Measurements from ENCODE around the gene FGFBP2.
"Not testable (repeated sequence)": the region's sequence is repeated elsewhere in the genome, so short reads cannot be mapped to it uniquely, and the experiment has no call there.

The FGFBP2 gene

GRCh38 chr4:15926486-15926885 lies 36.5 kb downstream of the FGFBP2 start:
- no peak for DNase-seq

GRCh38 chr4:15925830-15926229 lies 37.1 kb downstream of the FGFBP2 start:
- no peak for DNase-seq

- no peak for DNase-seq
Observed at GRCh38 chr4:15921592-15921932, 41.4 kb downstream of the FGFBP2 start.

GRCh38 chr4:15920723-15921591 lies 42.0 kb downstream of the FGFBP2 start:
- no peak for DNase-seq

- no peak for DNase-seq
Observed at GRCh38 chr4:15918484-15919129, 44.4 kb downstream of the FGFBP2 start.

GRCh38 chr4:15917297-15917696 lies 45.7 kb downstream of the FGFBP2 start:
- no peak for DNase-seq

- DNase-seq = not testable (repeated sequence)
Observed at GRCh38 chr4:15916358-15916757, 46.6 kb downstream of the FGFBP2 start.

GRCh38 chr4:15914736-15915135 lies 48.2 kb downstream of the FGFBP2 start:
- DNase-seq = no peak

GRCh38 chr4:15914291-15914690 lies 48.7 kb downstream of the FGFBP2 start:
- no peak for DNase-seq

- no peak for DNase-seq
Observed at GRCh38 chr4:15913631-15913970, 49.4 kb downstream of the FGFBP2 start.

- no peak for DNase-seq
Observed at GRCh38 chr4:15912961-15913630, 49.9 kb downstream of the FGFBP2 start.

GRCh38 chr4:15912236-15912635 lies 50.7 kb downstream of the FGFBP2 start:
- no peak for DNase-seq

Measured in NK-92 treated with Interleukin-12 subunit alpha and Interleukin-12 subunit beta, amount 100 ng/mL, for 24 hours (cell line).